ENCODE results near the gene TRPM2. TPM values are rescaled to one million over a fixed set of nuclear protein-coding genes. Genes with fewer than 3 reads are reported as not detected.

Gene TRPM2
- total RNA-seq, 1 experiment from 2014 or later = not detected

GRCh38 chr21:44449473-44450363 is 96.3 kb downstream of the TRPM2 start:
- no peak for DNase-seq (ENCODE audit: low spot score)
- in situ Hi-C loops (cut with HindIII; ENCODE audit: low sequenced_read_pairs) = no loop called here

- DNase-seq (ENCODE audit: low spot score) = no peak
- in situ Hi-C loops (cut with HindIII; ENCODE audit: low sequenced_read_pairs) = no loop called here
Measured at GRCh38 chr21:44450402-44450801, 97.0 kb downstream of the TRPM2 start.

GRCh38 chr21:44450999-44451398 is 97.6 kb downstream of the TRPM2 start:
- no peak for DNase-seq (ENCODE audit: low spot score)
- in situ Hi-C loops (cut with HindIII; ENCODE audit: low sequenced_read_pairs) = no loop called here

DNA sequence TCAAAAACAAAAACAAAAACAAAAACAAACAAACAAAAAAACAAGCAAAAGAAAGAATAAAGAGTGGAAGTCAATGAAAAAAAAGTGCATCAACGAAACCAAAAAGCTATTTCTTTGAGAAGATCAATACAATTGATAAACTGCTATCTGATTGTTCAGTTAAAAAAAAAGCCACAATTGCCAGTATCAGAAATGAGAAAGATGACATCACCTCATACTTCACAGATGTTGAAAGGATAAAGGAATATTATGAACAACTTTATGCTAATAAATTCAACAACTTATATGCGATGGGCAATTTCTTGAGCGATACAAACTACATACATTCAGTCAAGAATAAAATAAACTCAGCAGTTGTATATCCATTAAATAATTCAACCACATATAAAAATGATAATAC is 99.7 kb downstream of the TRPM2 start:
- no peak for DNase-seq (ENCODE audit: low spot score)
- in situ Hi-C loops (cut with HindIII; ENCODE audit: low sequenced_read_pairs) = no loop called here

DNA sequence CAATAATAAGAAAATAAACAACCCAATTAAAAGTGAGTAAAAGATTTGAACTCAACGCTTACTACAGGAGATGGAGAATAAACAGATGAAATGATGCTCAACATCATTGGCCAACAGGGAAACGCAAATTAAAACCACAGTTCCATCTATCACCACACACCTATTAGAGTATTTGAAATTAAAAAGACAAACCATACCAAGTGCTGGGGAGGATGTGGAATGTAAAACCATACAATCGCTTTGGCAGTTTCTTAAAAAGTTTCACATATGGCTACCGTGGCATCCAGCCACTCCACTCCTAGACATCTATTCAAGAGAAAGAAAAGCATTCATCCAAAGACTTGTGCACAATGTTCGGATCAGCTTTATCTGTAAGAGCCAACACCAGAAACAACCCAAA is 100.6 kb downstream of the TRPM2 start:
- no peak for DNase-seq (ENCODE audit: low spot score)
- in situ Hi-C loops (cut with HindIII; ENCODE audit: low sequenced_read_pairs) = no loop called here

DNA sequence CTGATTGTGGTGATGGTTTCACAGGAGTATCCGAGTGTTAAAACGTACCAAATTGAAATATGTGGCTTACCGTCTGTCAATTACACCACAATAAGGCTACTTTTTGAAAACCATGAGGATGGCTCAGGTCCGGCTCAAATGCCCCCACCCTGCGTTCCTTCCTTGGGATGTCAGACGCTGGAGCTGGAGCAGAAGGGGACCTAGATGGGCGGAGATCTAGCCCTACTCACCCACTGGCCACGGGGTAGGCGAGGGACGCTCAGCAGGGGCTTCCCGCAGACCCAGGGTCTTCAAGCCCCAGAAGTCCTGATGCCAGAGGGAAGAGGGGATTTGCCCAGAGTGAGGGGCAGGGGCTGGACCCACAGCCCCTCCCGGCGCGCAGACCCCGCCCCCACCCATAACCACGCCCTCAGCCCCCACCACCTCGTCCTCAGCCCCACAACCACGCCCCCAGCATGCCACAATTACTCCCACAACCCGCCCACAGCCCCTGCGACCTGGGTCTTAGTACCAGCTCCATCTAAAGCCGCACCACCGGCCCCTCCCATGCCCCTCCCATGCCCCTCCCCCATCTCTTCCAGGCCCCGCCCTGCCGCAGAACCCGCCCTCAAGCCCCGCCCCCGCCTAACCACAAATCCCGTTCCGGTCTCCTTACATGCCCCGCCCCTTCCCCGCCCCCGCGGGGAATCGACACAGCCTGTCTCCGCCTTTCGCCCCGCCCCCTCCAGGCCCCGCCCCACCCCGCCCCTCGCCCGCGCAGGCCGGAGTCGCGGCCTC is 101.5 kb downstream of the TRPM2 start, which contains the start of gene LRRC3:
TSS of gene LRRC3 (plus strand) at position 764 of the 777 bp plus-strand sequence. CDS start 1,135 bp downstream, outside the sequence.
- peak; percentile 40 for DNase-seq (ENCODE audit: low spot score)
- in situ Hi-C loops (cut with HindIII; ENCODE audit: low sequenced_read_pairs) = no loop called here

DNA sequence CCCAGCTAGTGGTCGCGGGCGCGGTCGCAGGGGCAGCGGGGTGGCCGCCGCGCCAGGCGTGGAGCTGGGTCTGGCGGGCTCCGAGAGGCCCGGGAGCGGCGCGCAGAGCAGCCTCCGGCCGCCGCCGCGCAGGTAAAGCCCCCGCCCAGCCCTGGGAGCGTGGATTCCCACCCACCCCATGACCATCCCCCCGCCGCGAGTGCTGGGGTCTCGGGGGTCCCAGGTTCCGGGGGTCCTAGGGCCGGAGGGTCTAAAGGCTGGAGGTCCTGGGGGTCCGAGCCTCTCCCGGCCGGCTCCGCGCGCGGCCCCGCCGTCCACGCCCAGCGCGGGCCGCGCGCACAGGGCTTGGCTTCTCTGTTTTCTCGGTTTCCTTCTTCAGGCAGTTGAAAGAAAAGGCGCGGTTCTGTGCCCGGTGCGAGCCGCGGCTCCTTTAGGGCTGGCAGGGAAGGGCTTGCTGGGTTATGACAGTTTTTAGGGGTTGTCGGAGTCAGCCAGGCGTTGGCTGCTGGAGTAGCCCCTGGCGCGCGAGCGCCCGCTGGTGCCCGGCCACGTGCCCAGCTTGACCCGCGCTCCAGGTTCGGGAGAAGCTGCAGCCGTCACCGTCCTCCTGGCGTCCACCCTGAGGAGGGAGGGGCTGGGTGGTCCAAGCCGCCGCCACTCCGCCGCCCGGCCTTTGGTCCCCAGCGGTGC is 102.2 kb downstream of the TRPM2 start:
- DNase-seq (ENCODE audit: low spot score) = no peak

DNA sequence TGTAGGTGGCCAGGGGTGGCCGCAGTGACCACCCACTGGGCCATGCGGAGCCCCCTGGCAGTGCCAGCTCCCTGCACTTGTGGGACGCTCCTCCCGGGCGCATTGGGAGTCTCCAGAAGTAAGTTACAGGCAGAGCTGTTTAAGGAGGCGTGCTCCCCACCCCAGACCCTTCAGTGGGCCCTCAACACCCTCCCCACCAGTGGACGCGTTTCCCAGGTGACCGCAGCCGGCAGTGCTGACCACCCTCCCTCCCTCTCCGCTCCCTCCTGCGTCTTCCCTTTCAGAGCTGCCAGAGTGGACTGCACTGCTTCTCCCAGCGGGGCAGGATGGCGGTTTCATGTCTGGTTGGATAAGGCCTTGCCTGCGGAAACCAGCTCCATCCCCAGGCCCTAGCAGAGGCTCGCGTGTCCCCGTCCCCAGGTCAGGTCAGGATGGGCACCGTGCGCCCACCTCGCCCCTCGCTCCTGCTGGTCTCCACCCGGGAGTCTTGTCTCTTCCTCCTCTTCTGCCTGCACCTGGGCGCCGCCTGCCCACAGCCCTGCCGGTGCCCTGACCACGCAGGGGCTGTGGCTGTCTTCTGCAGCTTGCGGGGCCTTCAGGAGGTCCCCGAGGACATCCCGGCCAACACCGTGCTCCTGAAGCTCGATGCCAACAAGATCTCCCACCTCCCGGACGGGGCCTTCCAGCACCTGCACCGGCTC is 102.9 kb downstream of the TRPM2 start:
- no peak for DNase-seq (ENCODE audit: low spot score)
- in situ Hi-C loops (cut with HindIII; ENCODE audit: low sequenced_read_pairs) = no loop called here

More for the DNA sequence above, 102.2 kb downstream of the TRPM2 start:
- in situ Hi-C loops (cut with HindIII; ENCODE audit: low sequenced_read_pairs) = no loop called here

GRCh38 chr21:44456915-44457736 is 103.7 kb downstream of the TRPM2 start:
- DNase-seq (ENCODE audit: low spot score) = no peak
- in situ Hi-C loops (cut with HindIII; ENCODE audit: low sequenced_read_pairs) = no loop called here

- no peak for DNase-seq (ENCODE audit: low spot score)
Measured at GRCh38 chr21:44458971-44459711, 105.7 kb downstream of the TRPM2 start.

DNA sequence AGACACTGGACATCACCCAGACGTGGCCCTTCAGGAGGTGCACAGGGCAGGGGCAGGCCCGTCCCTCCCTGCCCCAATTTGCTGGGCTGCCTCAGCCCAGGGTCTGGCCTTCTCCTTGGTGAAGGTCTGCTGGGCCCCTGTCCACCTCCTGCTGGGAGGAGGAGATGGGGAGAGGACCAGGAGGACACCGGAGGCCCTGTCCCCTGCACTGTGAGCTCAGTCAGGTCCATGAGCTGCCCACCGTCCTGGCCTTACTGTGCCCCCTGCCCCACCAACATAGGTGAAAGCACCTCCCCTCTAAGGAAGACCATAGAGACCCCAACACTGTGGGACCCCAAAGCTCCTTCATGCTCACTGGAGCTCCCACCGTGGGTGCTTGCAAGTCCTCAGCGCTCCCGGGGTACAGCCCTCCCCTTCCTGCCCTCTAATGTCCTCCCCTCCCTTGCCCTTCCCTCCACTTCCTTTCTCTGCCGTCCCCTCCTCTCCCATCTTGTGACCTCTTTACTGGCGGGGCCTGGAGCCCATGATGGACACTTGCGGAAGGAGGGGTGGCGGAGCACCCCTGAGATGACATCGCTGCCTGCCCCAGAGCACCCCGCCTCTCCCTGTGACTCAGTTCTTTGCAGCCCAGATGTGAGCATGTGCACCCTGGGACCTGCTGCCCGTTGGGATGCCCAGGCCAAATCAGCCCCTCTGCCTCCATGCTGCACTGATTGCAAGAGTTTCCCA is 106.5 kb downstream of the TRPM2 start:
- in situ Hi-C loops (cut with HindIII; ENCODE audit: low sequenced_read_pairs) = no loop called here
- no peak for DNase-seq (ENCODE audit: low spot score)

More at GRCh38 chr21:44458971-44459711, 105.7 kb downstream of the TRPM2 start:
- in situ Hi-C loops (cut with HindIII; ENCODE audit: low sequenced_read_pairs) = no loop called here

- DNase-seq (ENCODE audit: low spot score) = no peak
- in situ Hi-C loops (cut with HindIII; ENCODE audit: low sequenced_read_pairs) = no loop called here
Measured at GRCh38 chr21:44460441-44460755, 107.0 kb downstream of the TRPM2 start.

DNA sequence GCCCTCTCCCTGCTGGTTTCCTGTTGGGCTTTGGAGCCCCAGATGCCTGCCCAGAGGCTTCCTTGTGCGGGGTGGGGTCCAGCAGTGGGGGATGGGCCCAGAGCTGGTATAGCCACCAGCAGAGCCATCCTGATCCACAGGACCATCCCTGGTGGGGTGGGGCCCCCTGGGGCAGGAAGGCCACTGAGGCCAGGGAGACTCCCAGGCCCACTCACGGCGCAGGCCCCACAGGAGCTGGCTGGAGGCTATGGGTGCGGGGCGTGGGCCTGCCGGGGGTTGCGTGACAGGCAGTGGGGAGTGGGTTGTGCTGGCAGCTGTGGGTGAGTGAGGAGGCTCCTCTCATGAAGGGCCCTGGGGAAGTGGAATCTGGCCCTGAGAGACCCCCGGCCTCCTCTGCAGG is 107.6 kb downstream of the TRPM2 start:
- no peak for DNase-seq (ENCODE audit: low spot score)
- in situ Hi-C loops (cut with HindIII; ENCODE audit: low sequenced_read_pairs) = no loop called here

DNA sequence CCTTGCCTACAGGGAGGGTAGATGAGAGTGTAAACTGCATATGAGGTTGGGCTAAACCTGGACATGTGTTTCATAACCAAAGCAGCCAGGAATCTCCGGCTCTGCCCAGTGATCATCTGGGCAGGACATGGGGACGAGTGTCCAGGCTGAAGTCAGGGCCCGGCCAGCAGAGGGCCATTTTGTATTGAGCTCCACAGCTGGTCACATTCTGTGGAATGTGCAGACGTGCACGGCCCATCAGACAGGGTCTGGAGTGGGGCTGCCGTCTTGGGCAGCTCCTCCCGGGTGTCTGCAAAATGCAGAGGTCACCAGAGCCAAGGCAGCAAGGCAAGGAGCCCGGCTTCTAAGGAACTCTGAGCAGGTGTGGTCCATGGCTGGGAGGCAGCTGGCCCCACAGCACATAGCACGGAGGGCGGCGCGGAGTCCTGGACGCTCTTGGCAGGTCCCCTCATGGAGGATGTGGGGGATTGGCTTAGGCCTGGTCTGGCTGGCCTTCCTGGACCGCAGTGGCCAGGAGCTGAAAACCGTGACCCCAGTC is 108.1 kb downstream of the TRPM2 start:
- DNase-seq (ENCODE audit: low spot score) = no peak
- in situ Hi-C loops (cut with HindIII; ENCODE audit: low sequenced_read_pairs) = no loop called here

- DNase-seq (ENCODE audit: low spot score) = no peak
- in situ Hi-C loops (cut with HindIII; ENCODE audit: low sequenced_read_pairs) = no loop called here
Measured at GRCh38 chr21:44462086-44462833, 108.8 kb downstream of the TRPM2 start.

GRCh38 chr21:44462834-44463200 is 109.4 kb downstream of the TRPM2 start:
- no peak for DNase-seq (ENCODE audit: low spot score)

More at GRCh38 chr21:44462834-44463200, 109.4 kb downstream of the TRPM2 start:
- in situ Hi-C loops (cut with HindIII; ENCODE audit: low sequenced_read_pairs) = no loop called here

Data from G401 (cell line).